GM12875 (cell line): ENCODE results near the gene FRYL.
"Not testable (repeated sequence)": the region's sequence is repeated elsewhere in the genome, so short reads cannot be mapped to it uniquely, and the experiment has no call there.

ENCODE experiments used
- H3K4me3 ChIP-seq: one replicate; pipeline ENCODE4 v1.5.1; 2011; ENCODE audit warnings: low read depth, low read length, control low read depth
- TF ChIP-seq, protein P1 (sequence below): IDR thresholded peaks from 2 replicates; pipeline ENCODE4 v1.5.1; 2011; ENCODE audit warnings: low read depth, mild to moderate bottlenecking, control low read depth, inconsistent platforms, low read length, moderate library complexity, borderline replicate concordance; ENCODE audit not compliant: insufficient read depth

Gene FRYL

DNA sequence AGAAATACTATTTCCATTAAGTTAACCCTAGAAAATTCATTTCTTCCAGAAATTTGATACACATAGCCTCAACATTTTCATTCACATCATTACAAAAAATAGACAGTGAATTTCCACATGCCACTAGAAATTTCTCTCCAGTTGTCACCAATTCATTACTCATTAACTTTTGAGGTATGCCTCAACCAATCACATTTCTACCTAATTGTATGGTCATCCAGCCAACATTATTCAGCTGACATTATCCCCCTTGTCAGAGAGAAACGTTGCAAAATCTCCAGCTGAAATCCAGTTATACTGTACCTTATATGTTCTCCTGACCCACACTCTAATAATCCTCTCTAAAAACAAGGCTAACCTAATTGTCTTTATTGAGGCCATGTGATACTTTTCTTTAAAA, 24.8 kb downstream of the FRYL start:
- TF ChIP-seq, protein P1, sequence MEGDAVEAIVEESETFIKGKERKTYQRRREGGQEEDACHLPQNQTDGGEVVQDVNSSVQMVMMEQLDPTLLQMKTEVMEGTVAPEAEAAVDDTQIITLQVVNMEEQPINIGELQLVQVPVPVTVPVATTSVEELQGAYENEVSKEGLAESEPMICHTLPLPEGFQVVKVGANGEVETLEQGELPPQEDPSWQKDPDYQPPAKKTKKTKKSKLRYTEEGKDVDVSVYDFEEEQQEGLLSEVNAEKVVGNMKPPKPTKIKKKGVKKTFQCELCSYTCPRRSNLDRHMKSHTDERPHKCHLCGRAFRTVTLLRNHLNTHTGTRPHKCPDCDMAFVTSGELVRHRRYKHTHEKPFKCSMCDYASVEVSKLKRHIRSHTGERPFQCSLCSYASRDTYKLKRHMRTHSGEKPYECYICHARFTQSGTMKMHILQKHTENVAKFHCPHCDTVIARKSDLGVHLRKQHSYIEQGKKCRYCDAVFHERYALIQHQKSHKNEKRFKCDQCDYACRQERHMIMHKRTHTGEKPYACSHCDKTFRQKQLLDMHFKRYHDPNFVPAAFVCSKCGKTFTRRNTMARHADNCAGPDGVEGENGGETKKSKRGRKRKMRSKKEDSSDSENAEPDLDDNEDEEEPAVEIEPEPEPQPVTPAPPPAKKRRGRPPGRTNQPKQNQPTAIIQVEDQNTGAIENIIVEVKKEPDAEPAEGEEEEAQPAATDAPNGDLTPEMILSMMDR: no peak
- no peak overlapping the region for H3K4me3 ChIP-seq

DNA sequence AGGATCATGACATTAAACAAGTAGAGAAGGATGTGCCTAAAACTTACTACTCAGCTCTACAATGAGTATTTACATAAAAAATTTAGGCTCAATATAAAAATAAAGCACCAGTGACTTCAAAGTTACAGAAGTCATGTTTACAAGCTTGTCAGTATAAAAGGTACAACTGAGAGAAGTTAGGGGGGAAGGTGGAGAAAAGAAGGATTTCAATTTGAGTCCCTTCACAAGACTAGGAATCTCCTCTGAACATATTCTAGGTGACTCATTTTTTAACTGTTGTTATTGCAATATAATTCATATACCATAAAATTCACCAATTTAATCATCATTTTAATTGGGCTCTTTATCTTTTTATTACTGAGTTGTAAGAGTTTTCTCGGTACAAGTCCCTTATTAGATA, 26.9 kb downstream of the FRYL start:
- TF ChIP-seq, protein P1: no peak
- no peak overlapping the region for H3K4me3 ChIP-seq

DNA sequence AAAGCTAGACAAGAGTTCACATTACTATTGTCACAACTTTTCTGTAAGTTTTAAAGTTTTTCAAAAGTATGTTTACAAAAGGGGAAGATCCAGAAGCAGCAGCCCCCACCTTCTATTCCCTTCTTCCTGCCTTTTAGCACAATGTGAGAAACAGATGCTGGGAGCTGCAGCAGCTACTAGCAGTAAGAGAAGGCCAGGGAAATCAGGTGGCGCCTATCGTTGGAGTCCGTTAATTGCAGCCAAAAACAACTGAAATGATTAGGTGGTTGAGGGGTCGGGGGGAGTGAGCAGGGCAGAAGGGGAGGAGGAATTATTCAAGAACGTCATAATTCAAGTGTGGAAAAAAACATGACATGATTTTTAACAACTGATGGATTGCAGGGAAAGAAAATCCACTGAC, 27.4 kb downstream of the FRYL start:
- TF ChIP-seq, protein P1: no peak
- no peak overlapping the region for H3K4me3 ChIP-seq

DNA sequence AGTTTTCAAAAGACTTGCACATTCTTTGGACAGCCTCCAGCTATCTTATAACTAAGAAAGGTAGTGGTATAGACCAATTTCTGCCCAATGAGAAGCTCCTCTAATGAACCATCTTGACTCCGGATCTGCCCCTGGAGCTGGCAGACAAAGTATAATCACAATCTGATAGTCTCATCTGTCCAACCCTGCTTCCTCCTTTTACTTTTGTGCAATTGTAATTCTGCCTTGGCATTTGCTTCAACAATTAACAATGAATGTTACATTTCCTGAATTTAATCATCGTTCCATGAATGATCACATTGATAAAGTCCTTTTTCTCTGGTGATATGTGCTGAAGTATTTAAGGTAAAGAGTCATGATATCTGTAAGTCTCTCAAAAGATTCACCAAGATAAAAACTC, 27.8 kb downstream of the FRYL start:
- H3K4me3 ChIP-seq: no peak overlapping the region
- TF ChIP-seq, protein P1: no peak

DNA sequence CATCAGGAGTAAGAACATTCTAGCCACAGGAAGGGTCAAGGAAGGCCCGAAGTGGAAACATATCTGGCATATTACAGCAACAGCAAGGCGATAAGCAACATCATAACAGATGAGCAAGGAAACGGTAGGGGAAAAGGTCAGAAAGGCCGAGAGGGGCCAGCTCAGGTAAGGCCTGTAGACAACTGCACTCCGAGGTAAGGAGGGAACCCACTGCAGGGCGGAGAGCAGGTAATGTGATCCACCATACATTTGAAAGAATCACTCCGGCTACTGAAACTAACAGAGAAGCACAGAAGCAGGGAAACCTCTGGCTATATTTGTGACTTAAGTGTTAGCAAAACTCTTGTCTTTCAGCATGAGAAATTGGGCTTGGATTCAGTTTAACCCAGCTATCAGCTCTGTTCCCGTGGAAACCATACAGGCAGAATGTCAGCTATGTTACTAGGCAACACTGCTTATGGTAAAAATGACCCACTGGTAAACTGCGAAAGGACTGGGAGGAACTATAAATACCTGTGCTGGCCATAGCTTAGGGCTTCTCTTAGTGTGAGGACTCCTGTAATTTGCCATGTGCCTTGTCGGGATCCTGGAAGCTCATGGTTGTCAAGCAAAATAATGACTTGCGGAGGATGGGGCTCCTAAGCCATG, 31.0 kb downstream of the FRYL start:
- TF ChIP-seq, protein P1: no peak
- no peak overlapping the region for H3K4me3 ChIP-seq

DNA sequence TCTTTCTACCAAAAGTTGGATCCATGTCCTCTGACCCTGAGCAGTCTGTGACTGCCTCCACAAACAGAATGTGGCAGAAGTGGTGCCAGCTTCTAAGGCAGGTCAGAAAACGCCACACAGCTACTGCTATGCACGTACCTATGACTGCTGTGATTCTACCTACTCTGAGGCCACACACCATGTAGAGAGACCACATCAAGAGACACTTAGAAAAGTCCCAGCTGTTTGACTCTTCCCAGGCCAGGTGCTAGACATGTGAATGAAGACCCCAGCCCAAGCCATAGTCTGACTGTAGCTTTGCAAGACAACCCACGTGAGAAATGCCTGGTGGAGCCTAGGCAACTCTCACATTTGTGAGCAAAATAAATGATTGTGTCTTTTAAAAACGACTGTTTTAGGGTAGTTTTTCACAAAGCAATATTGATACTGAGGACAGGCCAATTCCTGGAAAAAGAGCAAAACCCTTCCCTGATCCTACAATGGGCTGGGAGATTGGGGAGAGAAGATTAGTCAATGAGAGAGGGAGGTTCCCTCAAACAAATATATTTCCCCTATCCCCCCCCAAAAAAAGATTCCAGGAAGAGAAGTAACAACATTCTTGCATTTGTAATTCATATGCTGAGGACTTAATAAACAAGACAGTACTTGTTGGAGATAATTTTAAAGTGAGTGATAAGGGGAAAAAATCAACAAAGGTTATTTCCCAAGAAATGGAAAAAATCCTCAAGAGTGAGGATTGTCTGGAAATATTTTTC, 33.3 kb downstream of the FRYL start:
- H3K4me3 ChIP-seq: no peak overlapping the region
- TF ChIP-seq, protein P1: no peak

DNA sequence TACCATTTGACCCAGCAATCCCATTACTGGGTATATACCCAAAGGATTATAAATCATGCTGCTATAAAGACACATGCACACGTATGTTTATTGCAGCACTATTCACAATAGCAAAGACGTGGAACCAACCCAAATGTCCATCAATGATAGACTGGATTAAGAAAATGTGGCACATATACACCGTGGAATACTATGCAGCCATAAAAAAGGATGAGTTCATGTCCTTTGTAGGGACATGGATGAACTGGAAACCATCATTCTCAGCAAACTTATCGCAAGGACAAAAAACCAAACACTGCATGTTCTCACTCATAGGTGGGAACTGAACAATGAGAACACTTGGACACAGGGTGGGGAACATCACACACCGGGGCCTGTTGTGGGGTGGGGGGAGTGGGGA, 34.9 kb downstream of the FRYL start:
- not testable (repeated sequence) for H3K4me3 ChIP-seq
